PC-9 (cell line): ENCODE results near the gene GATB.

Experiments
- EZH2 ChIP-seq: fragments of 200-600 bp; sonication (generic); IDR thresholded peaks from 2 replicates; pipeline ENCODE4 v1.8.0; 2017; ENCODE audit warnings: antibody characterized with exemption, low read depth
- TF ChIP-seq, protein P1 (sequence below): fragments of 200-600 bp; sonication (generic); conservative IDR thresholded peaks from 2 replicates; pipeline ENCODE4 v1.6.1; 2017; ENCODE audit warnings: mixed run types, antibody characterized with exemption, mild to moderate bottlenecking, moderate library complexity

DNA sequence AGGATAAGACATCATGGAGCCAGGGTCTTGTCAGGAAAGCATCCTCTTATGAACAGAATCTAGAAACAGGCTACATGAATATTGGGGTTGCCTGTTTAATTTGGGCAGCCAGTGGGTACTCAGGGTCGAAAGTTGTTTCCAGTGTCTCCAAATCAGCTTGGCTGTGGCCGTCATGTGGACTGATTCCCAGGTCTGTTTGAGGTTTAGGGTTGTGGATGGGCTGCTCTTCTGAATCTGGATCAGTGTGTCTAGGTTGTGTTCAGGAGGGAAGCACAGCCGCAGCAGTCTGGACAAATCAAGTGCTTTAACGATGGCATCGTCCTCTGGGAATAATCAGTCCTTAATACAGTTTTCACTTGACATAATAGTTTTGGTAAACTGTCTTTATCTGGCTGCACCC is 94.3 kb downstream of the GATB start:
- TF ChIP-seq, protein P1, sequence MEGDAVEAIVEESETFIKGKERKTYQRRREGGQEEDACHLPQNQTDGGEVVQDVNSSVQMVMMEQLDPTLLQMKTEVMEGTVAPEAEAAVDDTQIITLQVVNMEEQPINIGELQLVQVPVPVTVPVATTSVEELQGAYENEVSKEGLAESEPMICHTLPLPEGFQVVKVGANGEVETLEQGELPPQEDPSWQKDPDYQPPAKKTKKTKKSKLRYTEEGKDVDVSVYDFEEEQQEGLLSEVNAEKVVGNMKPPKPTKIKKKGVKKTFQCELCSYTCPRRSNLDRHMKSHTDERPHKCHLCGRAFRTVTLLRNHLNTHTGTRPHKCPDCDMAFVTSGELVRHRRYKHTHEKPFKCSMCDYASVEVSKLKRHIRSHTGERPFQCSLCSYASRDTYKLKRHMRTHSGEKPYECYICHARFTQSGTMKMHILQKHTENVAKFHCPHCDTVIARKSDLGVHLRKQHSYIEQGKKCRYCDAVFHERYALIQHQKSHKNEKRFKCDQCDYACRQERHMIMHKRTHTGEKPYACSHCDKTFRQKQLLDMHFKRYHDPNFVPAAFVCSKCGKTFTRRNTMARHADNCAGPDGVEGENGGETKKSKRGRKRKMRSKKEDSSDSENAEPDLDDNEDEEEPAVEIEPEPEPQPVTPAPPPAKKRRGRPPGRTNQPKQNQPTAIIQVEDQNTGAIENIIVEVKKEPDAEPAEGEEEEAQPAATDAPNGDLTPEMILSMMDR = no peak
- TF ChIP-seq EZH2 = no peak
